Measurements from ENCODE around the gene TGM5. TPM values are rescaled to one million over a fixed set of nuclear protein-coding genes. Genes with fewer than 3 reads are reported as not detected.
A peak's percentile ranks its signal among the peaks of the same experiment; 100 is the strongest.

Gene TGM5
- total RNA-seq, 1 experiment from 2014 or later: 0.39 TPM

GRCh38 chr15:43210172-43210745 is 56.5 kb downstream of the TGM5 start:
- CTCF ChIA-PET: interaction anchor here (0.8 kb wide), 1 partner anchor 125 kb away, joined by 3 read pairs; no protein-coding TSS in a partner anchor
- no peaks in the 10 kb centered on the region for H3K9me3 ChIP-seq (ENCODE audit: insufficient read depth, low read depth)

GRCh38 chr15:43209059-43209824 is 57.5 kb downstream of the TGM5 start:
- Histone ChIP-seq H2AFZ (no peak overlapping the region), H3K4me3 (no peak overlapping the region), H3K36me3 (ENCODE audit: low read depth) (no peaks in the 10 kb centered on the region), H3K4me1 (replicated peaks; ENCODE audit: insufficient read depth) (no peaks in the 10 kb centered on the region), H3K4me2 (no peak overlapping the region), H4K20me1 (ENCODE audit: insufficient read depth) (no peaks in the 10 kb centered on the region), H3K9me2 (ENCODE audit: insufficient read depth) (no peaks in the 10 kb centered on the region), H3F3A (ENCODE audit: insufficient read depth, low read depth) (no peaks in the 10 kb centered on the region), H3K79me2 (ENCODE audit: low read depth) (no peaks in the 10 kb centered on the region), H3K27me3 (ENCODE audit: insufficient read depth, low read depth) (no peaks in the 10 kb centered on the region), H3K9me3 (ENCODE audit: insufficient read depth, low read depth) (no peaks in the 10 kb centered on the region), H3K27ac (no peak overlapping the region)
- BruUV-seq (replicated peaks): no TSS peak
- peak in 1 of 2 experiments; percentile 35 for DNase-seq
- intact Hi-C loops (cut with micrococcal nuclease; ENCODE audit: unreplicated experiment): no loop called here
- ChIA-PET CTCF (interaction anchor here (0.7 to 0.8 kb wide), 2 partner anchors 77 to 126 kb away, joined by 3 read pairs; no protein-coding TSS in a partner anchor), POLR2A (ENCODE audit: unreplicated experiment) (no interaction called here)
- no peak for TF ChIP-seq EZH2 (IDR thresholded peaks at IDR 0.05; ENCODE audit: low read depth)
- 0 out of 2 replicates have a peak, but pooled peaks have one; percentile 21 for TF ChIP-seq CTCF (conservative IDR thresholded peaks at IDR 0.05)

More at GRCh38 chr15:43210172-43210745, 56.5 kb downstream of the TGM5 start:
- Histone ChIP-seq H4K20me1 (ENCODE audit: insufficient read depth) (no peaks in the 10 kb centered on the region), H3K27me3 (ENCODE audit: insufficient read depth, low read depth) (no peaks in the 10 kb centered on the region), H2AFZ (no peak overlapping the region), H3K79me2 (ENCODE audit: low read depth) (no peaks in the 10 kb centered on the region), H3F3A (ENCODE audit: insufficient read depth, low read depth) (no peaks in the 10 kb centered on the region), H3K4me3 (no peak overlapping the region), H3K4me2 (no peak overlapping the region), H3K9me2 (ENCODE audit: insufficient read depth) (no peaks in the 10 kb centered on the region), H3K36me3 (ENCODE audit: low read depth) (no peaks in the 10 kb centered on the region), H3K27ac (no peak overlapping the region), H3K4me1 (replicated peaks; ENCODE audit: insufficient read depth) (no peaks in the 10 kb centered on the region)
- intact Hi-C loops (cut with micrococcal nuclease; ENCODE audit: unreplicated experiment): no loop called here
- TF ChIP-seq CTCF (conservative IDR thresholded peaks at IDR 0.05) (no peak), EZH2 (IDR thresholded peaks at IDR 0.05; ENCODE audit: low read depth) (no peak)
- BruUV-seq (replicated peaks): no TSS peak
- no peak for DNase-seq
- POLR2A ChIA-PET (ENCODE audit: unreplicated experiment): no interaction called here

- ChIA-PET POLR2A (ENCODE audit: unreplicated experiment) (no interaction called here), CTCF (interaction anchor here (0.7 kb wide), 1 partner anchor 78 kb away, joined by 3 read pairs; no protein-coding TSS in a partner anchor)
- Histone ChIP-seq H3K4me2 (no peak overlapping the region), H3K36me3 (ENCODE audit: low read depth) (no peaks in the 10 kb centered on the region), H3K9me2 (ENCODE audit: insufficient read depth) (no peaks in the 10 kb centered on the region), H3K27me3 (ENCODE audit: insufficient read depth, low read depth) (no peaks in the 10 kb centered on the region), H3K4me3 (no peak overlapping the region), H2AFZ (no peak overlapping the region), H4K20me1 (ENCODE audit: insufficient read depth) (no peaks in the 10 kb centered on the region), H3K9me3 (ENCODE audit: insufficient read depth, low read depth) (no peaks in the 10 kb centered on the region), H3K4me1 (replicated peaks; ENCODE audit: insufficient read depth) (no peaks in the 10 kb centered on the region), H3F3A (ENCODE audit: insufficient read depth, low read depth) (no peaks in the 10 kb centered on the region), H3K79me2 (ENCODE audit: low read depth) (no peaks in the 10 kb centered on the region), H3K27ac (no peak overlapping the region)
- TF ChIP-seq CTCF (conservative IDR thresholded peaks at IDR 0.05) (no peak), EZH2 (IDR thresholded peaks at IDR 0.05; ENCODE audit: low read depth) (no peak)
- intact Hi-C loops (cut with micrococcal nuclease; ENCODE audit: unreplicated experiment): no loop called here
- DNase-seq: no peak
- no TSS peak for BruUV-seq (replicated peaks)
Measured at GRCh38 chr15:43208052-43209002, 58.4 kb downstream of the TGM5 start.

Measured in PC-9 (cell line).